Left colon (tissue), 2 donors: ENCODE measurements around the gene PALM3. TPM values are rescaled to one million over a fixed set of nuclear protein-coding genes. Genes with fewer than 3 reads are reported as not detected.

Experiments used
- ATAC-seq: fragments of 200-7000 bp; cut with Tn5 transposase; one replicate; pipeline ENCODE4 v1.9.1; 2020; ENCODE audit warnings: mild to moderate bottlenecking, moderate library complexity
- DNase-seq, 2 donors: peaks; one replicate each; pipeline ENCODE4 v3.0.0-alpha.2; 2020
- intact Hi-C, 2 donors: fragments of 100-400 bp; cut with DNase I in 1 of 2; cut with micrococcal nuclease in 1 of 2; formaldehyde crosslinking; loops; one replicate each; pipeline versions ENCODE4 v1.11.2 to v1.14.0; 2022; cut with DNase I, micrococcal nuclease
- total RNA-seq, 2 donors: library from RNA; stranded (reverse); fragmentation: NEBNext Ultra II Directional; extraction: Animal tissue kit (Norgen Biotek cat#: 25700); gene quantifications; one replicate each; pipeline ENCODE4 v1.2.1, GENCODE V29; 2021
- donor health status: DM: no; HTN: no; CAD: no.
- donor health status: DM: yes; HTN: yes; CAD: no.

PALM3 gene
- total RNA-seq, 2 donors from 2014 or later: 0.59 to 0.79 TPM

- intact Hi-C loops: no loop called here
- DNase-seq: peak; percentile 84 to 89
- peak; percentile 82 for ATAC-seq
These were observed 29.4 kb upstream of the PALM3 start for GRCh38 chr19:14091081-14091812.

- DNase-seq (peak; percentile 91 to 93), ATAC-seq (peak; percentile 58)
- intact Hi-C loops: no loop called here
These were observed 28.7 kb upstream of the PALM3 start, which contains the start of gene SAMD1 for GRCh38 chr19:14090509-14091080. TSS of gene SAMD1 (minus strand) at chr19:14090751.

GRCh38 chr19:14089662-14090508 lies 28.0 kb upstream of the PALM3 start:
- DNase-seq: peak in 1 of 2 donors; percentile 70
- intact Hi-C loops: no loop called here
- peak; percentile 6 for ATAC-seq

- no peak for ATAC-seq
- intact Hi-C loops: no loop called here
These were observed 27.5 kb upstream of the PALM3 start for GRCh38 chr19:14089412-14089661.

GRCh38 chr19:14088634-14089411 lies 26.9 kb upstream of the PALM3 start:
- ATAC-seq: no peak
- intact Hi-C loops: no loop called here
- no peak for DNase-seq

More at GRCh38 chr19:14089412-14089661, 27.5 kb upstream of the PALM3 start:
- no peak for DNase-seq

GRCh38 chr19:14086098-14086497 lies 24.2 kb upstream of the PALM3 start:
- ATAC-seq: no peak
- intact Hi-C loops: no loop called here

GRCh38 chr19:14085309-14085995 lies 23.6 kb upstream of the PALM3 start, which contains the start of gene C19orf67:
TSS of gene C19orf67 (minus strand) at chr19:14085783. CDS start at chr19:14085627, 156 bp downstream.
- intact Hi-C loops: no loop called here
- DNase-seq: peak in 1 of 2 donors; percentile 51
- ATAC-seq: no peak

More at GRCh38 chr19:14086098-14086497, 24.2 kb upstream of the PALM3 start:
- no peak for DNase-seq

- intact Hi-C loops: no loop called here
- ATAC-seq: peak; percentile 20
- DNase-seq: no peak
These were observed 20.7 kb upstream of the PALM3 start for GRCh38 chr19:14082675-14082960.

GRCh38 chr19:14081797-14082674 lies 20.2 kb upstream of the PALM3 start:
- ATAC-seq (peak; percentile 28), DNase-seq (peak; percentile 70)
- intact Hi-C loops: no loop called here

GRCh38 chr19:14080887-14081796 lies 19.3 kb upstream of the PALM3 start:
- DNase-seq (peak; percentile 99), ATAC-seq (peak; percentile 81)
- intact Hi-C loops: no loop called here

GRCh38 chr19:14078411-14078810 lies 16.5 kb upstream of the PALM3 start:
- intact Hi-C loops: loop anchor here (10.0 kb wide), 2 partner anchors 204 to 484 kb away; partner anchors contain the start of gene NANOS3 (in 1 of the 2)
- ATAC-seq (no peak), DNase-seq (no peak)

- peak; percentile 77 to 81 for DNase-seq
- intact Hi-C loops: loop anchor here (2.0 to 10.0 kb wide), 3 partner anchors 193 to 479 kb away; partner anchors contain the start of gene NANOS3 (in 1 of the 2)
- peak; percentile 59 for ATAC-seq
These were observed 12.3 kb upstream of the PALM3 start for GRCh38 chr19:14073925-14074838.

GRCh38 chr19:14073261-14073924 lies 11.5 kb upstream of the PALM3 start:
- DNase-seq (peak in 1 of 2 donors; percentile 85), ATAC-seq (peak; percentile 28)
- intact Hi-C loops: loop anchor here (10.0 kb wide), 2 partner anchors 199 to 479 kb away; partner anchors contain the start of gene NANOS3 (in 1 of the 2)

GRCh38 chr19:14072535-14073260 lies 10.8 kb upstream of the PALM3 start, which contains the start of gene MISP3:
TSS of gene MISP3 (plus strand) at chr19:14072786. CDS start at chr19:14073310, 524 bp downstream.
- DNase-seq (peak; percentile 87 to 92), ATAC-seq (peak; percentile 72)
- intact Hi-C loops: loop anchor here (10.0 kb wide), 2 partner anchors 198 to 478 kb away; partner anchors contain the start of gene NANOS3 (in 1 of the 2)
